ENCODE measurements around the gene MAEL.

DNA sequence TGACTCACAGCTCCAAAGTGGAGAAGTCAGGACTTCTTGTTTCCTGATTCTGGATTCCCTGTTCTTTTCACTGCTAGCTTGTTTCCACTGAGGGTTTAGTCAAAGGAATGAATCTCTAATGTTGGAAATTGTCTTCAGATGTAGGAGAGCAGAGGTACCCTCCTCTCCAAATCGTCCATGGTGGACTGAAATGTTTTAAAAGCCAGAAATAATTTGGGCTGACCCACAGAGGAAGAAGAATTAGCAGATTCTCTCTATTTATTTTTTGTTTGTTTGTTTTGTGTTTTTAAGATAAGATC is 70.7 kb downstream of the MAEL start:
- no peak for TF ChIP-seq SIN3A (IDR thresholded peaks at IDR 0.05; ENCODE audit: borderline replicate concordance, insufficient read depth, low read depth, low read length)
- TF ChIP-seq, protein P1, sequence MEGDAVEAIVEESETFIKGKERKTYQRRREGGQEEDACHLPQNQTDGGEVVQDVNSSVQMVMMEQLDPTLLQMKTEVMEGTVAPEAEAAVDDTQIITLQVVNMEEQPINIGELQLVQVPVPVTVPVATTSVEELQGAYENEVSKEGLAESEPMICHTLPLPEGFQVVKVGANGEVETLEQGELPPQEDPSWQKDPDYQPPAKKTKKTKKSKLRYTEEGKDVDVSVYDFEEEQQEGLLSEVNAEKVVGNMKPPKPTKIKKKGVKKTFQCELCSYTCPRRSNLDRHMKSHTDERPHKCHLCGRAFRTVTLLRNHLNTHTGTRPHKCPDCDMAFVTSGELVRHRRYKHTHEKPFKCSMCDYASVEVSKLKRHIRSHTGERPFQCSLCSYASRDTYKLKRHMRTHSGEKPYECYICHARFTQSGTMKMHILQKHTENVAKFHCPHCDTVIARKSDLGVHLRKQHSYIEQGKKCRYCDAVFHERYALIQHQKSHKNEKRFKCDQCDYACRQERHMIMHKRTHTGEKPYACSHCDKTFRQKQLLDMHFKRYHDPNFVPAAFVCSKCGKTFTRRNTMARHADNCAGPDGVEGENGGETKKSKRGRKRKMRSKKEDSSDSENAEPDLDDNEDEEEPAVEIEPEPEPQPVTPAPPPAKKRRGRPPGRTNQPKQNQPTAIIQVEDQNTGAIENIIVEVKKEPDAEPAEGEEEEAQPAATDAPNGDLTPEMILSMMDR (IDR thresholded peaks at IDR 0.05): no peak
- TF ChIP-seq POLR2AphosphoS5 (IDR thresholded peaks at IDR 0.05; ENCODE audit: low read depth, low read length): no peak
- no peak for TF ChIP-seq TCF7L2 (IDR thresholded peaks at IDR 0.05; ENCODE audit: low read depth, low read length)

Measured in Panc1 (cell line).